SK-N-MC (cell line): ENCODE measurements around the gene GPR176.

Source experiments
- EZH2 ChIP-seq: fragments of 200-600 bp; sonication (generic); IDR thresholded peaks from one replicate; pipeline ENCODE4 v1.6.1; 2017; ENCODE audit warnings: antibody characterized with exemption
- POLR2AphosphoS5 ChIP-seq: IDR thresholded peaks from 2 replicates; pipeline ENCODE4 v1.6.1; 2012; ENCODE audit warnings: mild to moderate bottlenecking, low read depth, low read length, borderline replicate concordance

DNA sequence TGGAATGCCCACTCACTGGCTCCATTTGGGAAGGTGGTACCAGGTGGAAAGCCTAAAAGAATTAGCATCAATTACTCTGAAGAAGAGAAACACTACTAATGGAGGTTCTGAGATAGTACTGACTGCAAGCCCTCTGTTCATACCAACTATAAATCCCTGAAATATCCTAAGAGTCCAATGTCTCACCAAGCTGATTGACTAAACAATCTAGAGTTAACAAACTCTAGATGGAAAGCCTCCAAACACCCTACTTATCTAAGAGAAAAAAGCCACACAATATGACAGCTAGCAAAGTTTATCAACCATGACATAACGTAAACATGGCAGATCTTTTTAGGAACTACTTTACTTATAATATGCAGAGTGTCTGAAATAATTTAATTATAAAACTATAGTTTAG lies 59.2 kb downstream of the GPR176 start:
- TF ChIP-seq POLR2AphosphoS5 (no peak), EZH2 (no peak)
